T-cell (primary cell): ENCODE measurements around the gene LDLRAD4. TPM values are rescaled to one million over a fixed set of nuclear protein-coding genes. Genes with fewer than 3 reads are reported as not detected.

Experiments
- ATAC-seq, 4 experiments: fragments of 200-7000 bp in 3 of 4; fragments of 150-1000 bp in 1 of 4; cut with Tn5 transposase; replicated peaks in 1 of 4; 1 replicate in 3 of 4; 2 replicates in 1 of 4; pipeline ENCODE4 v1.10.0; 2021; ENCODE audit warnings: moderate library complexity in 3 of 4, mild to moderate bottlenecking in 2 of 4, moderate number of reproducible peaks in 1 of 4
- CTCF ChIA-PET, 2 donors: fragments of 300-600 bp; sonication (Branson Sonifier 250); formaldehyde crosslinking; loops; one replicate each; lab custom pipeline; 2022; ENCODE audit warnings: antibody characterized with exemption in 2 of 2; lab: Charles Lee
- POLR2A ChIA-PET, 2 donors: fragments of 300-600 bp; sonication (Branson Sonifier 250); formaldehyde crosslinking; loops; one replicate each; lab custom pipeline; 2022; ENCODE audit warnings: antibody characterized with exemption in 2 of 2; lab: Charles Lee
- DNase-seq, 35 experiments: peaks; one replicate each; pipeline versions ENCODE4 v3.0.0 to v3.0.0-alpha.2; 2013 to 2023
- H3K27ac ChIP-seq: one replicate; pipeline ENCODE4 v1.5.1; 2013; ENCODE audit warnings: low read length
- H3K27me3 ChIP-seq, 2 experiments: replicated peaks in 1 of 2; 1 replicate in 1 of 2; 2 replicates in 1 of 2; pipeline versions ENCODE4 v1.6.1 to v1.7.0; 2013; ENCODE audit warnings: low read length in 1 of 2, mixed read lengths in 1 of 2; ENCODE audit not compliant: control insufficient read depth in 2 of 2, insufficient read depth in 2 of 2; ENCODE audit errors: extremely low read depth in 1 of 2
- H3K36me3 ChIP-seq, 2 donors: 1 replicate in 1 of 2; 2 replicates in 1 of 2; pipeline versions ENCODE4 v1.6.1 to v1.7.0; 2013; ENCODE audit warnings: low read length in 1 of 2; ENCODE audit not compliant: control insufficient read depth in 2 of 2, insufficient read depth in 1 of 2; ENCODE audit errors: extremely low read depth in 1 of 2
- H3K4me1 ChIP-seq, 2 experiments: 1 replicate in 1 of 2; 2 replicates in 1 of 2; pipeline versions ENCODE4 v1.6.1 to v1.7.0; 2013; ENCODE audit warnings: low read length in 2 of 2, mixed read lengths in 1 of 2; ENCODE audit not compliant: insufficient read depth in 2 of 2, control insufficient read depth in 1 of 2; ENCODE audit errors: extremely low read depth in 1 of 2
- H3K4me3 ChIP-seq, 2 donors: 1 replicate in 1 of 2; 2 replicates in 1 of 2; pipeline versions ENCODE4 v1.5.1 to v1.7.0; 2013; ENCODE audit warnings: mild to moderate bottlenecking in 2 of 2, low read length in 1 of 2, moderate library complexity in 1 of 2; ENCODE audit not compliant: control insufficient read depth in 1 of 2; ENCODE audit errors: extremely low read depth in 1 of 2
- H3K9me3 ChIP-seq: 2 replicates; pipeline ENCODE4 v1.7.0; 2013
- H3K27ac Mint-ChIP-seq, 2 donors: one replicate each; pipeline ENCODE4 v1.8.0; 2020 to 2021; ENCODE audit warnings: mild to moderate bottlenecking in 2 of 2, mixed read lengths in 2 of 2
- H3K27me3 Mint-ChIP-seq, 2 donors: one replicate each; pipeline ENCODE4 v1.8.0; 2021 to 2022; ENCODE audit warnings: mixed read lengths in 2 of 2
- H3K36me3 Mint-ChIP-seq: one replicate; pipeline ENCODE4 v1.8.0; 2021; ENCODE audit warnings: mixed read lengths
- H3K4me1 Mint-ChIP-seq, 3 donors: one replicate each; pipeline ENCODE4 v1.8.0; 2020 to 2022; ENCODE audit warnings: mixed read lengths in 3 of 3, mild to moderate bottlenecking in 1 of 3
- H3K4me3 Mint-ChIP-seq, 3 donors: one replicate each; pipeline ENCODE4 v1.8.0; 2020 to 2022; ENCODE audit warnings: mild to moderate bottlenecking in 3 of 3, mixed read lengths in 3 of 3, moderate library complexity in 3 of 3
- H3K9me3 Mint-ChIP-seq, 3 donors: one replicate each; pipeline ENCODE4 v1.8.0; 2020 to 2022; ENCODE audit warnings: mixed read lengths in 3 of 3
- WGBS: methylation state at CpG from one replicate; pipeline ENCODE4 v1.1.5; 2013; ENCODE audit warnings: missing lambda C conversion rate; ENCODE audit not compliant: insufficient coverage; 5-methylcytosine and 5-hydroxymethylcytosine counted together
- total RNA-seq, 35 experiments: library from RNA in 6 of 35; stranded (reverse) in 6 of 35; fragments of 120-200 nt in 1 of 35; gene quantifications; one replicate each; pipeline versions ENCODE4 v1.2.1 to v1.2.4 and lab custom pipeline; 2013 to 2026

LDLRAD4 gene
- total RNA-seq, 5 donors from 2014 or later (not counting 1 experiment from before 2014, with no cell fraction given): 57.6 to 80.8 (median 72.4) TPM

DNA sequence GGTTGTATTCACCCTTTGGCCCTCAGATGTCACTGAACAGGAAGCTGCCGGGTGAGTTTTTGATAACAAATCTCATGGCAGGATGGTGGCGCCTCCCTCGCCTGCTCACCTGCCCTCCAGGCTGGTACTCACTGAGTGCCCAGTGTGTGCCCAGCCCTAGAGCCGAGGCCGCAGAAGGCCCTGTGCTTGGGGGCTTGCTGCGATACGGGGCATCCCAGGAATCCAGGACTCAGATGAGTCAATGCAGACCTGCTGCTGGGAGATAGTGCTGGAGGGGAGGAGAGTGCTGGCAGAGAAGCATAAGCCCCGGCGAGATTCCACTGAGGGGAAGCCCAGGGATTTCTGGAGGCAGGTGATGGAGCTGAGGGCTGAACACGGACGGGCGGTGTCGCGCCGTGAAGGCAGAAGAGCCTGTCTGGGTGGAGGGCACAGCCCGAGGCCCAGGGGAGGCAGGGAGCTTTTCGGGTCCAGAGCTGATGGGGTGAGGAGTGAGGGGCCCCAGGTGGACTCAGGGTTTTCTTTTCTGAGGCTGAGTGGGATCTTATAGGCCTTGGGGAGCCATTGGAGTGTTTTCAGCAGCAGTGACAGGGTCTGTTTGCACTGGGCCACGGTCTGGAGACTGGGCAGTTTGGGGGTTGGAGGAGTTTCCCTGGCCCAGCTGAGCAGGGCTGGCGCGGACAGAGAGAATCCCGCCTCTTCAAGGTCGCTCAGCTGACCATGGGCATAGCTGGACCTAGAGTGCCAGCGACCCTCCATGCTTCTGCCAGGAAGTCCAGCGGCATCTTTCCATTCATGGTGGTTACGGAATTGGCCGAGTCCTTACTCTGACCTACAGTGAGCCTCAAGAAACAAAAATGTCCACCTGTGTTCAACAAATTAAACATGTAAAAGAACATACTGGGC is 35.5 kb downstream of the LDLRAD4 start:
- no peak overlapping the region for H3K27ac Mint-ChIP-seq

DNA sequence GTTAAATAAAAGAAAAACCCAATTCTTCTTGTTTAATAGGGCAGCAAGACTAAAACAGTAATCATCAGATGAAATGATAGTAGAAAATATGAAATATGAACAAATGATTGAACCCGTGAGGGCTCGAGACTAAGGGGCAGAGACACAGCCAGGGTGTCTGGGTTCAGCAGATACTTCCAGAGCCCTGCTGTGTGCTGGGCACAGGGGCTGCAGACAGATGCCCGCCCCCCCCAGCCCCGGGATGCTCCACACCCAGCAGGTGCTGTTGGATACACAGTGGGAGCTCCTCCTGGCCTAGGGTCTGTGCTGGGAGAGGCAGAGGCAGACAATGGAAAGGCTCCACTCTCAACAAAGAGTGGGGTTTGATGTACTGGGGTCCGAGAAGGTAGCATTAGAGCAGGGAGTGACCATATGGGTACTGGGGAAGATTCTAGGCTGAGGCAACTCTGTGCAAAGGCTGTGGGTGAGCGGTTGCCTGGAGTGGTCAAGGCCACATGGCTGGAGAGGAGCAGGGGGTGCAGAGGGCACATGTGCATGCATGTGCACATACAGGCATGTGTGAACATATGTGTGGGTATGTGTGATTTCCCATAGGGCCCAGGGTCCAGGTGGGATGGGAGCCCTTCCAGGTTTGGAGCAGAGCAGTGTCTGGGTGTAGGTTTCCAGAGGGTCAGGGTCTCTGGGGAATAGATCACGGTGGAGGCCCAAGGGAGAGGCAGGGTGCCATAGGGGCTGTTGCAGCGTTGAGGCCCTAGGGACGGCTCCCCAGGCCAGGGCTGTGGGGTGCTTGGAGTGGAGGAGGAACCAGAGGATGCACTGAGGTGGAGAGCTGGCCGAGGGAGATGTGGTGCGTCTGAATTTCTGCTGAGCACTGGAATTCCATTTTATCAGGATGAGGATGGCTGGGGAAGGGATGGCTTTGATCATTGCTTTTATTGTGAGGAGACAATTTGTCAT is 36.7 kb downstream of the LDLRAD4 start:
- CTCF ChIA-PET: no interaction called here
- Histone ChIP-seq H3K27me3 (no peaks in the 10 kb centered on the region), H3K36me3 (no peaks in the 10 kb centered on the region), H3K4me1 (peaks cover 3 to 7% of the 10 kb centered on the region in 2 experiments), H3K27ac (no peak overlapping the region), H3K4me3 (no peak overlapping the region), H3K9me3 (no peaks in the 10 kb centered on the region)
- POLR2A ChIA-PET: no interaction called here
- ATAC-seq (no peak), DNase-seq (peak in 1 of 35 experiments; percentile 2)
- Mint-ChIP-seq H3K27ac (no peak overlapping the region), H3K27me3 (no peaks in the 10 kb centered on the region), H3K9me3 (no peaks in the 10 kb centered on the region), H3K4me1 (peaks cover 6 to 20% (median 10%) of the 10 kb centered on the region in 3 donors), H3K4me3 (no peak overlapping the region), H3K36me3 (no peaks in the 10 kb centered on the region)
- 96% methylated on average over 11 of the region's 11 CpGs for WGBS

More for the DNA sequence above, 35.5 kb downstream of the LDLRAD4 start:
- ChIA-PET POLR2A (no interaction called here), CTCF (no interaction called here)
- H3K4me3 ChIP-seq: no peak overlapping the region
- H3K4me1 Mint-ChIP-seq: peaks cover 0 to 20% (median 3%) of the 10 kb centered on the region in 3 donors
- no peaks in the 10 kb centered on the region for H3K9me3 Mint-ChIP-seq
- H3K36me3 Mint-ChIP-seq: no peaks in the 10 kb centered on the region
- no peaks in the 10 kb centered on the region for H3K36me3 ChIP-seq
- no peaks in the 10 kb centered on the region for H3K9me3 ChIP-seq
- DNase-seq: peak in 1 of 35 experiments; percentile 5
- no peaks in the 10 kb centered on the region for H3K27me3 Mint-ChIP-seq
- no peak for ATAC-seq
- no peak overlapping the region for H3K27ac ChIP-seq
- WGBS: 80% methylated on average over 26 of the region's 26 CpGs
- H3K27me3 ChIP-seq: no peaks in the 10 kb centered on the region
- H3K4me3 Mint-ChIP-seq: no peak overlapping the region
- H3K4me1 ChIP-seq: no peaks in the 10 kb centered on the region

- WGBS: 78% methylated on average over 14 of the region's 18 CpGs
- peaks cover 14 to 21% of the 10 kb centered on the region in 2 experiments for H3K4me1 ChIP-seq
- H3K27me3 Mint-ChIP-seq: no peaks in the 10 kb centered on the region
- no peak overlapping the region for H3K4me3 ChIP-seq
- no peak overlapping the region for H3K4me3 Mint-ChIP-seq
- ChIA-PET POLR2A (no interaction called here), CTCF (no interaction called here)
- H3K4me1 Mint-ChIP-seq: peaks cover 20 to 31% (median 25%) of the 10 kb centered on the region in 3 donors
- DNase-seq (peak in 1 of 35 experiments; percentile 3), ATAC-seq (no peak)
- no peaks in the 10 kb centered on the region for H3K9me3 Mint-ChIP-seq
- H3K27ac Mint-ChIP-seq: no peak overlapping the region
- H3K36me3 Mint-ChIP-seq: no peaks in the 10 kb centered on the region
- H3K27ac ChIP-seq: no peak overlapping the region
- H3K27me3 ChIP-seq: no peaks in the 10 kb centered on the region
- H3K9me3 ChIP-seq: no peaks in the 10 kb centered on the region
- no peaks in the 10 kb centered on the region for H3K36me3 ChIP-seq
Observed at GRCh38 chr18:13256444-13257305, 38.1 kb downstream of the LDLRAD4 start.

GRCh38 chr18:13257361-13257980 is 38.9 kb downstream of the LDLRAD4 start:
- H3K9me3 ChIP-seq: no peaks in the 10 kb centered on the region
- H3K27me3 ChIP-seq: peaks cover 0 to 3% of the 10 kb centered on the region in 2 experiments
- H3K4me1 ChIP-seq: peaks cover 16 to 27% of the 10 kb centered on the region in 2 experiments
- ChIA-PET CTCF (no interaction called here), POLR2A (no interaction called here)
- Mint-ChIP-seq H3K9me3 (no peaks in the 10 kb centered on the region), H3K27me3 (no peaks in the 10 kb centered on the region), H3K27ac (no peak overlapping the region), H3K4me1 (peaks cover 24 to 35% (median 26%) of the 10 kb centered on the region in 3 donors), H3K36me3 (no peaks in the 10 kb centered on the region), H3K4me3 (no peak overlapping the region)
- no peak overlapping the region for H3K27ac ChIP-seq
- ATAC-seq (no peak), DNase-seq (peak in 1 of 35 experiments; percentile 7)
- H3K36me3 ChIP-seq: no peaks in the 10 kb centered on the region
- no peak overlapping the region for H3K4me3 ChIP-seq
- 85% methylated on average over 6 of the region's 8 CpGs for WGBS

DNA sequence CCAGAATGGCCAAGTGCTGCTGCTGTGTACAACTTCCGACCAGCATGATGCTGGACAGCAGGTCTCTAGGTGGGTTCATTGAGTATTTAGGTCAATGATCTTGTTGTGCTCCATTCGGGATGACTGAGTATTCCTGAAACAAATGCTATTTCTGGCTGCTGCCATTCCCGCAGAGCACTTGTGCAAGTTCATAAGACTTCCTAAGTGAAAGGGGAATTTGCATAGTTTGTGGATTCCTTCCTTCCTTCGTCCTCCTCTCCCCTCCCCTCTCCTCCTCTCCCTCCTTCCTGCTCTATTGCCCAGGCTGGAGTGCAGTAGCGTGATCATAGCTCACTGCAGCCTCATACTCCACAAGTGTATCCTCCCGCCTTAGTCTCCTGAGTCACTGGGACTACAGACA is 40.4 kb downstream of the LDLRAD4 start:
- Histone ChIP-seq H3K27me3 (peaks cover 0 to 3% of the 10 kb centered on the region in 2 experiments), H3K36me3 (no peaks in the 10 kb centered on the region), H3K27ac (no peak overlapping the region), H3K4me3 (no peak overlapping the region), H3K4me1 (peaks cover 16 to 27% of the 10 kb centered on the region in 2 experiments), H3K9me3 (no peaks in the 10 kb centered on the region)
- DNase-seq (peak in 1 of 35 experiments; percentile 3), ATAC-seq (no peak)
- ChIA-PET CTCF (no interaction called here), POLR2A (no interaction called here)
- H3K9me3 Mint-ChIP-seq: no peaks in the 10 kb centered on the region
- peaks cover 24 to 26% (median 24%) of the 10 kb centered on the region in 3 donors for H3K4me1 Mint-ChIP-seq
- WGBS: 92% methylated on average over 1 of the region's 6 CpGs
- no peak overlapping the region for H3K4me3 Mint-ChIP-seq
- H3K27me3 Mint-ChIP-seq: no peaks in the 10 kb centered on the region
- no peak overlapping the region for H3K27ac Mint-ChIP-seq
- H3K36me3 Mint-ChIP-seq: no peaks in the 10 kb centered on the region
